Heart left ventricle (tissue), 13 donors: ENCODE results near the gene MRM1.

Experiments
- POLR2A ChIP-seq, 2 donors: fragments of 450-650 bp; IDR thresholded peaks; one replicate each; pipeline ENCODE4 v1.6.1; 2017; ENCODE audit warnings: antibody characterized with exemption in 2 of 2, mild to moderate bottlenecking in 2 of 2, moderate library complexity in 2 of 2
- TF ChIP-seq, protein P1 (sequence below), 12 donors: fragments of 200-600 bp; sonication (generic) in 4 of 12; IDR thresholded peaks; one replicate each; pipeline versions ENCODE4 v1.5.0 to v1.8.0; 2018 to 2022; ENCODE audit warnings: antibody characterized with exemption in 12 of 12, mild to moderate bottlenecking in 5 of 12
- donor health status: ischemic (EF 13 %, LVEDD 7.1; RV severe dilation, severe dysfunction).
- donor health status: DM: no; HTN: yes; CAD: no.
- donor health status: DM: no; HTN: no; CAD: no.
- donor health status: ischemic (EF 25% LVEDD 6.9; RV normal size, moderate dysfunction).
- donor health status: ischemic (EF 25% LVEDD 5.7; RV mildly dilated, moderate dysfunction).
- donor health status: ischemic (EF 35%, LVEDD 5.7; RV mildly dilated, moderate dysfunction).
- donor health status: nonischemic (EF 11% LVEDD 7.7; RV severe dilation, severe dysfunction).
- donor health status: DM: yes; HTN: yes; CAD: no.
- donor health status: PGD.
- donor health status: ischemic (EF 29% LVEDD 5.4; RV normal size, mild dysfunction).
- donor health status: nonischemic (EF 23%, LVEDD 6.1; RV moderate dilation, normal function).

GRCh38 chr17:36591434-36592315 lies 9.7 kb upstream of the MRM1 start, which contains the start of gene DHRS11:
- TF ChIP-seq, protein P1, sequence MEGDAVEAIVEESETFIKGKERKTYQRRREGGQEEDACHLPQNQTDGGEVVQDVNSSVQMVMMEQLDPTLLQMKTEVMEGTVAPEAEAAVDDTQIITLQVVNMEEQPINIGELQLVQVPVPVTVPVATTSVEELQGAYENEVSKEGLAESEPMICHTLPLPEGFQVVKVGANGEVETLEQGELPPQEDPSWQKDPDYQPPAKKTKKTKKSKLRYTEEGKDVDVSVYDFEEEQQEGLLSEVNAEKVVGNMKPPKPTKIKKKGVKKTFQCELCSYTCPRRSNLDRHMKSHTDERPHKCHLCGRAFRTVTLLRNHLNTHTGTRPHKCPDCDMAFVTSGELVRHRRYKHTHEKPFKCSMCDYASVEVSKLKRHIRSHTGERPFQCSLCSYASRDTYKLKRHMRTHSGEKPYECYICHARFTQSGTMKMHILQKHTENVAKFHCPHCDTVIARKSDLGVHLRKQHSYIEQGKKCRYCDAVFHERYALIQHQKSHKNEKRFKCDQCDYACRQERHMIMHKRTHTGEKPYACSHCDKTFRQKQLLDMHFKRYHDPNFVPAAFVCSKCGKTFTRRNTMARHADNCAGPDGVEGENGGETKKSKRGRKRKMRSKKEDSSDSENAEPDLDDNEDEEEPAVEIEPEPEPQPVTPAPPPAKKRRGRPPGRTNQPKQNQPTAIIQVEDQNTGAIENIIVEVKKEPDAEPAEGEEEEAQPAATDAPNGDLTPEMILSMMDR (IDR thresholded peaks at IDR 0.05): peak in 1 of 12 donors; percentile 21
- TF ChIP-seq POLR2A (IDR thresholded peaks at IDR 0.05): peak in 1 of 2 donors; percentile 46
